Measurements from ENCODE around the gene ARF4. TPM values are rescaled to one million over a fixed set of nuclear protein-coding genes. Genes with fewer than 3 reads are reported as not detected.

Gene ARF4
- total and polyA plus RNA-seq, 9 donors, result 84.5 to 295 (median 131) TPM

DNA sequence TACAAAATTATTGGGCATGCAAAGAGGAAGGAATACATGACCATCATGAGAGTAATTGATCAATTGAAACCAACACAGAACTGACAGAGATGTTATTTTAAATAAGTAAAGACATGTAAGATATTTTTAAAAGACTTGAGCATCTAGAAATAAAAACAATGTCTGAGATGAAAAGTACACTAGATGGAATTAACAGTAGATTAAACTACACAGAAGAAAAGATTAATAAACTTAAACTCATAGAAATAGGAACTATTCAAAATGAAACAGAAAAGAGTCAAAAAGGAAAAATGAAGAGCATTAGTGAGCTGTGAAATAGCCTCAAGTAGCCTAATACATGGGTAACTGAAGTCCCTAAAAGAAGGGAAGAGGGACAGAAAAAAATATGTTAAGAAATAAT, 8.5 kb upstream of the ARF4 start:
- no peaks in the 10 kb centered on the region for H3K4me1 ChIP-seq (ENCODE audit: insufficient read depth)
- no peaks in the 10 kb centered on the region for H3K36me3 ChIP-seq
- intact Hi-C loops (cut with DNase I), result no loop called here
- no peak overlapping the region for H3K4me3 ChIP-seq
- no peak for TF ChIP-seq EP300 (IDR thresholded peaks at IDR 0.05)
- TF ChIP-seq, protein P1, sequence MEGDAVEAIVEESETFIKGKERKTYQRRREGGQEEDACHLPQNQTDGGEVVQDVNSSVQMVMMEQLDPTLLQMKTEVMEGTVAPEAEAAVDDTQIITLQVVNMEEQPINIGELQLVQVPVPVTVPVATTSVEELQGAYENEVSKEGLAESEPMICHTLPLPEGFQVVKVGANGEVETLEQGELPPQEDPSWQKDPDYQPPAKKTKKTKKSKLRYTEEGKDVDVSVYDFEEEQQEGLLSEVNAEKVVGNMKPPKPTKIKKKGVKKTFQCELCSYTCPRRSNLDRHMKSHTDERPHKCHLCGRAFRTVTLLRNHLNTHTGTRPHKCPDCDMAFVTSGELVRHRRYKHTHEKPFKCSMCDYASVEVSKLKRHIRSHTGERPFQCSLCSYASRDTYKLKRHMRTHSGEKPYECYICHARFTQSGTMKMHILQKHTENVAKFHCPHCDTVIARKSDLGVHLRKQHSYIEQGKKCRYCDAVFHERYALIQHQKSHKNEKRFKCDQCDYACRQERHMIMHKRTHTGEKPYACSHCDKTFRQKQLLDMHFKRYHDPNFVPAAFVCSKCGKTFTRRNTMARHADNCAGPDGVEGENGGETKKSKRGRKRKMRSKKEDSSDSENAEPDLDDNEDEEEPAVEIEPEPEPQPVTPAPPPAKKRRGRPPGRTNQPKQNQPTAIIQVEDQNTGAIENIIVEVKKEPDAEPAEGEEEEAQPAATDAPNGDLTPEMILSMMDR (IDR thresholded peaks at IDR 0.05), result no peak
- TF ChIP-seq POLR2A (IDR thresholded peaks at IDR 0.05), result no peak
- H3K27me3 ChIP-seq, result no peaks in the 10 kb centered on the region
- DNase-seq, result no peak
- H3K27ac ChIP-seq, result no peak overlapping the region
- H3K9me3 ChIP-seq, result no peaks in the 10 kb centered on the region

DNA sequence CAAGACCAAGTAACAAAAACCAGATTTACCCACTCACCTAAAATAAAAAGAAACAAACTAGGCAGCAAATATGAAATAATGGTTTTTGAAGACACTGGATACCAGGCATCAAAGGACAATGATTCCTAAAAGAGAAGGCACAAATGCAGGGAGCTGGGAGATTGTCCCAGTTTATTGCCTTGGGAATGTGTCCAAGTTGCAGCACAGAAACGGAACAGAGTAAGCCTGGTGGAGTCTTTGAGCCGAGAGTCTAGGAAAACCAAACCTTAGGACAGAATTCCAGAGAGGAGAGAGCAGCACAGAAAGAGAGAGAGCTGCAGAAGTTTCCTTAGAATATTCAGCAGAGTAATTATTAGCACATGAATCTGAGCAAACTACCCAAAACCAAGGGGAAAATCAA, 7.8 kb upstream of the ARF4 start:
- TF ChIP-seq, protein P1 (IDR thresholded peaks at IDR 0.05), result no peak
- TF ChIP-seq POLR2A (IDR thresholded peaks at IDR 0.05) (no peak), EP300 (IDR thresholded peaks at IDR 0.05) (no peak)
- Histone ChIP-seq H3K36me3 (no peaks in the 10 kb centered on the region), H3K4me1 (ENCODE audit: insufficient read depth) (no peaks in the 10 kb centered on the region), H3K27ac (no peak overlapping the region), H3K9me3 (no peaks in the 10 kb centered on the region), H3K4me3 (no peak overlapping the region), H3K27me3 (no peaks in the 10 kb centered on the region)
- WGBS, 3 donors, result 74 to 86% (median 78%) methylated on average over 2 of the region's 2 CpGs
- intact Hi-C loops (cut with DNase I), result no loop called here
- DNase-seq, result no peak

DNA sequence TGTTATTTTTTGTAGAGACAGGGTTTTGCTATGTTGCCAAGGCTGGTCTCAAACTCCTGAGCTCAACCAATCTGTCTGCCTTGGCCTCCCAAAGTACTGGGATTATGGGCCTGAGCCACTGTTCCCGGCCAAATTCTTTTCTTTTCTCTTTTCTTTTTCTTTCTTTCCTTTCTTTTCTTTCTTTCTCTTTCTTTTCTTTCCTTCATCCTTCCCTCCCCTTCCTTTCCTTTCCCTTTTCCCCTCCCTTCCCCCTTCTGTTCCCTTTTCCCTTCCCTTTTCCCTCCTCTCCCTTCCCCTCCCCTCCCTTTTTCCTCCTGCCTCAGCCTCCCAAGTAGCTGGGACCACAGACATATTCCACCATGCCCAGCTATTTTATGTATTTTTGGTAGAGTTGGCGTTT, 3.1 kb upstream of the ARF4 start:
- TF ChIP-seq, protein P1 (IDR thresholded peaks at IDR 0.05), result no peak
- no peak for TF ChIP-seq EP300 (IDR thresholded peaks at IDR 0.05)
- TF ChIP-seq POLR2A (IDR thresholded peaks at IDR 0.05), result no peak
- 94 to 96% (median 94%) methylated on average over 2 of the region's 2 CpGs for WGBS, 3 donors
- H3K36me3 ChIP-seq, result no peaks in the 10 kb centered on the region

DNA sequence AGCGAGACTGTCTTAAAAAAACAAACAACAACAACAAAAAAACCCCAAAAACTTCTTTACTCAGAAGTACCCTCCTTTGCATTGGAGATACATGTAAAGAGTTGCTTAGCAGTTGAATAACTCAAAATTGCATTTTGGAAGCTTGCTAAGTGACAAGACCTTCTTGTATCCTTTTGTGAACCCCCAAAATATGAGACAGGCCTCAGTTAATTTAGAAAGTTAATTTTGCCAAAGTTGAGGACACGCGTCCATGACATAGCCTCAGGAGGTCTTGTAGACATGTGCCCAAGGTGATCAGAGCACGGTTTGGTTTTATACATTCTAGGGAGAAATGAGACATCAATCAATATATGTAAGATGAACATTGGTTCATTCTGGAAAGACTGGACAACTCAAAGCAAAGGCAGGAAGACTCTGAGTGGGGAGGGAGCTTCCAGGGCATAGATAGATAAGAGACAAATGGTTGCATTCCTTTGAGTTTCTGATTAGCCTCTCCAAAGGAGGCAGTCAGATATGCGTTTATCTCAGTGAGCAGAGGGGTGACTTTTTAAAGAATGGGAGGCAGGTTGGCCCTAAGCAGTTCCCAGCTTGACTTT, 1.7 kb upstream of the ARF4 start:
- DNase-seq, result no peak
- Histone ChIP-seq H3K27me3 (no peaks in the 10 kb centered on the region), H3K4me1 (ENCODE audit: insufficient read depth) (peaks cover 5% of the 10 kb centered on the region), H3K4me3 (peak overlapping the region; percentile 66), H3K36me3 (no peaks in the 10 kb centered on the region), H3K9me3 (no peaks in the 10 kb centered on the region), H3K27ac (peak overlapping the region; percentile 55 to 84)
- 38 to 50% (median 46%) methylated on average over 5 of the region's 5 CpGs for WGBS, 3 donors
- TF ChIP-seq EP300 (IDR thresholded peaks at IDR 0.05), result no peak
- TF ChIP-seq, protein P1 (IDR thresholded peaks at IDR 0.05), result no peak
- no peak for TF ChIP-seq POLR2A (IDR thresholded peaks at IDR 0.05)
- intact Hi-C loops (cut with DNase I), result no loop called here

More for the DNA sequence above, 3.1 kb upstream of the ARF4 start:
- DNase-seq, result no peak
- H3K4me1 ChIP-seq (ENCODE audit: insufficient read depth), result peaks cover 5% of the 10 kb centered on the region
- H3K4me3 ChIP-seq, result no peak overlapping the region
- intact Hi-C loops (cut with DNase I), result no loop called here
- H3K27me3 ChIP-seq, result no peaks in the 10 kb centered on the region
- no peak overlapping the region for H3K27ac ChIP-seq
- H3K9me3 ChIP-seq, result no peaks in the 10 kb centered on the region
